GM18499 (cell line): ENCODE results near the gene NR2F2.

Experiments used
- ATAC-seq: cut with Tn5 transposase; IDR thresholded peaks from one replicate; pipeline ENCODE4 v1.9.1; 2021; ENCODE audit warnings: moderate number of reproducible peaks; ENCODE audit not compliant: insufficient read depth, unreplicated experiment

NR2F2 gene

GRCh38 chr15:96350934-96351724 is 20.6 kb downstream of the NR2F2 start:
- no peak for ATAC-seq

- ATAC-seq: no peak
Measured at GRCh38 chr15:96351761-96352603, 21.5 kb downstream of the NR2F2 start.

GRCh38 chr15:96352604-96353405 is 22.3 kb downstream of the NR2F2 start:
- no peak for ATAC-seq

- no peak for ATAC-seq
Measured at GRCh38 chr15:96353416-96353929, 23.0 kb downstream of the NR2F2 start.

- no peak for ATAC-seq
Measured at GRCh38 chr15:96353930-96354730, 23.6 kb downstream of the NR2F2 start.

- no peak for ATAC-seq
Measured at GRCh38 chr15:96354731-96355567, 24.4 kb downstream of the NR2F2 start.

DNA sequence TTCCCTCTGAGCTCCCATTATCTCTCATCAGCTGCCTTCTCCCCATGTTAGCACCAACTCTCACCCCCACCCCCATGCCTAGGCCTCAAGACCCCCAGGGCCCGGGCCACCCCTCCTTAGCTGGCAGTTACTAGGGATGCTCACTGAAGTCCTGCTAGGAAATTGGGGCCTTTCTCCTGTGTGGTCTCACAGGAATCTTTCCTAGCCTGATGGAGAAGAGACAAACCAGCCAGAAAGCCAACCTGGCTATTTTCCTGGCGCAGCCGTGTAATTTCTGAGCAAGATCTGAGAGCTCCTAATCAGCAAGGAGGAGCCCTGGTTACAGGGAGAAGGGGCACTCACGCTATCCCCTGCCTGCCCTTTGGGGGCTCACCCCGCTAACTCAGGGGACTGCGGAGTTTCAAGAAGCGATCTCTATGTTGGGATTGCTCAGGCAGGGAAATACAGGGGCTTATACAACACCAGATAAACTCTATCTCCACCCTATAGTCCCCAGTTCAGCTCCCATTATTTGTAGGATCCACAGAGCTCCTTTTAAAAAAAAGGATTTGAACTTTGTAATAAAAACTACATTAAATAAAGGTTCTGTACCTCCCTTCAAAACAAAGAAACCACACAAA is 25.2 kb downstream of the NR2F2 start:
- ATAC-seq: no peak

DNA sequence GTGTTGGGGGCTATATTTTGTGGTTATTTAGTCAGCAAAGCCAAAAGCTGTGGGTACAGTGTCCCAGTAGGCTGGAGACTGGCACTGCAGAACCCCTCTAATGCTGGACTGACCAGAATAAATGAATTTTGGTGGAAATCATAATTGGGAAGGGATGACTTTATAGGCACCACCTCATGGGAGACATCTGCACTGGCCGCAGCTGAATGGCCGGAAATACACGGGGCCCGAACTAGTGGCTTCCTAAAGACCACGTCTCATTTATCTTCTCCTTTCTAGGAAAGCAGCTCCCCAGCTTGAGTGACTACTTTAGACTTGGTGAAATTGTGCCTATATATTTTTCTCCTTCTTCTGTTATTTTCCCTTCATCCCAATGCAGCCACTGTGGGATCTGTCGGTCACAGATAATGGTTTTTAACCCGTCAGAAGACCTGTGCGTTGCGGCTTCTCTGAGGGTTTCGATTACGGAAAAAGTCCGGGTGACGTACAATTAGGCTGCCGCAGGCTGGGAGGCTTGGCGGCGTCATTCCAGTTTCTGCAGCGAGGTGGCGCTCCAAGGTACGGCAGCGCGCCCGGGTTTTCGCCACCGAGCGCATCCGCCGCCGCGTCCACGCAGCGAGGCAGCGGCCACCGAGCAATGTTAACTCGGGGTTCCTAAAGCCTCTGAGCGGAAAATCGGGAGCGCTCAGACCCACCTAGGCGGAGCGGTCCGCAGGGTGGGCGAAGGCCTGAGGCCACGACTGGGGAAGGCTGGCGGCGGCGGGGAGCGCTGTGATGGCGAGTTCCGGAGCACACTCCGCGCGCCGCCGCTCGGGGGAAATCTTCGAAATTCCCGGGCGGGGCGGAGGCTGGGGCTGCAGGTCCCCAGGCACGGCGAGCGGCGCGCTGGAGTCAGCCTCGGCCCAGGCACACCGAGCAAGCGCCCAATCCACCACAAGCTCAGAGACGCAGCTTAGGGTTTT is 26.3 kb downstream of the NR2F2 start:
- peak; percentile 52 for ATAC-seq

DNA sequence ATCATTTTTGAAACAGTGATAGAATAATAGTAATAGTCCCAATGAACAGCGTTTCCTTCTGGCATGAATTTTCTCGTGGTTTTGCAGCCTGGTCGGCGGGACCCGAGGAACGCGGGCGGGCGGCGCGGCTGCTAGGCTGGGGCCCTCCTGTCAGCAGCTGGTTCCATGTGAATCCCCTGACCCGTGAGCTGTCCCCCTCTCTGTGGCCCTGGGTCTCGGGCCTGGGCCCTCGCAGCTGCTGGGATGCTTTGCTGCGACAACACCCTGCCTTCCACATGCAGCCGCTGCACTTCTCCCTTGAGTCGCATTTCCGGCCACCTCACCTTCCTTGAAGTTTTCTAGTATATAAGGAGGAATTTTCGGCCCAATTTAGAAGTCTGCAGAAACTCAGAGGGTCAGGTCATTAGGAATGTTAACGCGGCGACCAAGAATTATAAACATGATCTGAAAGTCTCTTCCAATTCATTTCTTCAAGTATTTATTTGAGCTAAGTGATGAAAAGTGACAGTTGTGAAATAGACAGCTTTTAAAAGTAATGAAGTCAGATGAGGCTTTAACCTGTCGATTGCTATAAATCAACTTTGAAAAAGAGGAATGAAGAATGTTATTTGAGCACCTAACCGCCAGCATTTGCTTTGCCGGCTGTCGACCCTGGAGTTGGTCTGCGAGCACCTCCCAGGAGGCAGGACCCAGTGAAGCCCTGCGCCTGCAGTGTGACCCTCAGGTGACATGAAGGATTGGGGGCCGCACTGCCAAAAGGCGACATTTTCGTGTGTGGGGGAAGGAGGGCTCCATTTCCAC is 27.7 kb downstream of the NR2F2 start:
- ATAC-seq: no peak

DNA sequence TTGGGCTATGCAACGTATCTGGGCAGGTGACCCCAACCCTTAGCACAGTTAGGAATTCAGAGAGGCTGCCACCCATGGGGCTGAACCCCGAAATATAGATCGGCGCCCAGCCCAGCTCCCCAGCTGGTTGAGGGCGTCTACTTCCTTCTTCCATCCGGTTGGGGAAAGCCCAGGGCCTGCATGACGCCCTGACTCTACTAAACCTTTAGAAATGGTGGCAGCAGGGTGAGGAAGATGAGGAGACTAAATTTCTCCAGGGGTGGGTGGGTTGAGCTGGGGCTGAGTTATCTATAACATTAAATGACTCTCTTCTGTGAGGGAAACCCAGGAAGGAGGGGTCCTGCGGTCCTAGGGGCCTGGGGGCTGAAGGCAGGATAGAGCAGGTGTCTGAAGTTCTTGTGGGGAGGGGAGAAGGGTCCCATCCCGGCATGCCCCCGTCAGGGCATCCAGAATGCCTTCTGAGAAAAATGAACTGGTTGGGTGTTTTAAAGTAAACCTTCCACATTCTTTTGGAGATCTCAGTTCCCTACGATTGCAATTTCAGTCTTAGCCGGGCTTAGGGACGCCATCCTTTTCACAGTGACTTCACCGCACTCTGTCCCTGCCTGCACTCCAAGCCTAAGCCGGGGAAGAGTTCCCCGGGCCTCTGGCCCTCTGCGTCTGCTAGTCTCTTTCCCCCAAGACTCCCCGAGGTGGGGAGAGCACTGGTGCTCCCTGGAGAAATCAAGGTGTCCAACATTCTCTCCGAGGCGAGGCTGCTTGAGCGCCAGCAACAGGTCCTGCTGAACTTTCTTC is 28.5 kb downstream of the NR2F2 start:
- ATAC-seq: no peak

GRCh38 chr15:96359616-96360521 is 29.4 kb downstream of the NR2F2 start:
- ATAC-seq: no peak

GRCh38 chr15:96360581-96361308 is 30.2 kb downstream of the NR2F2 start:
- no peak for ATAC-seq

- no peak for ATAC-seq
Measured at GRCh38 chr15:96361309-96362010, 31.0 kb downstream of the NR2F2 start.
